Measurements from ENCODE around the gene CIRBP. TPM values are rescaled to one million over a fixed set of nuclear protein-coding genes. Genes with fewer than 3 reads are reported as not detected.

Gene CIRBP
- total RNA-seq, 1 donor from 2014 or later = 352 TPM

GRCh38 chr19:1234051-1234954 is 34.8 kb upstream of the CIRBP start:
- no peak for DNase-seq
- Histone ChIP-seq H3K9me3 (no peaks in the 10 kb centered on the region), H3K36me3 (no peaks in the 10 kb centered on the region), H3K27me3 (ENCODE audit: low read depth) (peaks cover 9% of the 10 kb centered on the region), H3K4me1 (peaks cover 37% of the 10 kb centered on the region), H3K4me3 (no peak overlapping the region), H3K27ac (no peak overlapping the region)
- no peak for ATAC-seq
- intact Hi-C loops (cut with DNase I) = no loop called here
- no peak for TF ChIP-seq CTCF (IDR thresholded peaks at IDR 0.05)

GRCh38 chr19:1234955-1235380 is 34.2 kb upstream of the CIRBP start:
- no peak for TF ChIP-seq CTCF (IDR thresholded peaks at IDR 0.05)
- no peaks in the 10 kb centered on the region for H3K9me3 ChIP-seq
- H3K36me3 ChIP-seq = no peaks in the 10 kb centered on the region
- intact Hi-C loops (cut with DNase I) = no loop called here
- DNase-seq (no peak), ATAC-seq (no peak)
- no peak overlapping the region for H3K27ac ChIP-seq
- peaks cover 9% of the 10 kb centered on the region for H3K27me3 ChIP-seq (ENCODE audit: low read depth)
- no peak overlapping the region for H3K4me3 ChIP-seq
- H3K4me1 ChIP-seq = peaks cover 37% of the 10 kb centered on the region

DNA sequence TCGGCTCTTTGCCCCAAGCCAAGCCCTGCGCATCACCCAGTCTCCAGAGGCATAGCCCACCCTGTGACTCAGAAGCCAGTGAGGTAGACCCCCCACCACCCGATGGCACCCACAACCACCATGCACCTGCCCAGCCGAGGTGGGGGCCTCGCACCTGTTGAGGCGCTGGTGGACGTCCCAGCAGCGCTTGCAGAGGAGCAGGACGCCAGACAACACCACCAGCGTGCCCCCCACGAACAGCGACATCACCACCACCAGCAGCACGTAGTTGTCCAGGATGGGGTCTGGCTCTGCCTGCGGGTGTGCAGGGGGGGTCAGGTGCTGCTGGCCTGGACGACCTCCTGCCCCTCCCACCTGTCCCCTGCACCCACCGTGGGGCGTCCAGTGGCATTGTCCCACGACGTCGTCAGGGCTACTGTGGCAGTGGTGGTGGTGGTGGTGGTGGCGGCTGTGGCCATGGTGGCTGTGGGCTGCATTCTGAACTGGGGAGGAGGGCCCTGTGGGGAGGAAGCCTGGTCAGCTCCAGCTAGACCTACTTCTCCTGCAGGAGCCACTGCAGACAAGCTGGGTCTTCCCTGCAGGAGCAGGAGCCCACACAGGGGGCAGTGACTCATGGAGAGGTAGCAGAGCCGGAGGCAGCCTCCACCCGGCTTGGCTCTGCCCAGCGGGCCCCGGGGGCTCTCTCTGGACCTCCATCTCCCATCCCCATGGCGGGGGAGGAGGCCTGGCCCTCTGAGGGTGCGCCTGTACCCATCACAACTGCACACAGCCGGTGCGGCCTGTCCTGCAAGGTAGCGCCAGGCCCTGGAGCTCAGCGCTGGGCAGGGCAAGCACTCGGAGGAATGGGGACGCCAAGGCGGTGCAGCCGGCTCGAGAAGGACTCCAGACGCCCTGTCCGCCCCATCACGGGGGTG is 33.2 kb upstream of the CIRBP start:
- TF ChIP-seq CTCF (IDR thresholded peaks at IDR 0.05) = no peak
- H3K36me3 ChIP-seq = no peaks in the 10 kb centered on the region
- H3K4me3 ChIP-seq = no peak overlapping the region
- DNase-seq (no peak), ATAC-seq (no peak)
- peaks cover 9% of the 10 kb centered on the region for H3K27me3 ChIP-seq (ENCODE audit: low read depth)
- peaks cover 43% of the 10 kb centered on the region for H3K4me1 ChIP-seq
- no peaks in the 10 kb centered on the region for H3K9me3 ChIP-seq
- intact Hi-C loops (cut with DNase I) = no loop called here
- H3K27ac ChIP-seq = no peak overlapping the region

DNA sequence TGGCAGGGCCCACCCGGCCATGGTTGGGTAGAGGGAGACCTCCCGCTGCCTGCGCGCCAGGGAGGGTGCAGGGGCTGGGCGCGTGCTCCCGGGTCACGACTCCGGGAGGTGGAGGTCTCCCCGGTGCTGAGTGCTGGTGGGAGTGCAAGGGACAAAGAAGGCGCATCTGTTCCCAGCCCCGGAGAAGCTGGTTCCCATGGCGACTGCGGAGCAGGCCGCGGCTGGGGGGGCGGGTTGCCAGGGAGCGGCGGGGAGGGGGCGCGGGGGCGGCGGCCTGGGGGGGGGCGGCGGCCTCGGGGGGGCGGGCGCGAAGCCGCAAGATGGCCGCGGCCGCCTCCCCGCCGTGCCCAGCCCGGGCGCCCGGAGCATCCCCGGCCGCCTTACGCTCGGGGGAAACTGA is 32.6 kb upstream of the CIRBP start:
- Histone ChIP-seq H3K4me1 (peaks cover 48% of the 10 kb centered on the region), H3K36me3 (no peaks in the 10 kb centered on the region), H3K4me3 (no peak overlapping the region), H3K27ac (no peak overlapping the region), H3K9me3 (no peaks in the 10 kb centered on the region), H3K27me3 (ENCODE audit: low read depth) (peaks cover 9% of the 10 kb centered on the region)
- intact Hi-C loops (cut with DNase I) = no loop called here
- DNase-seq (no peak), ATAC-seq (no peak)
- TF ChIP-seq CTCF (IDR thresholded peaks at IDR 0.05) = no peak

- H3K9me3 ChIP-seq = no peaks in the 10 kb centered on the region
- peaks cover 44% of the 10 kb centered on the region for H3K4me1 ChIP-seq
- peak overlapping the region; percentile 54 for H3K4me3 ChIP-seq
- intact Hi-C loops (cut with DNase I) = no loop called here
- no peak for TF ChIP-seq CTCF (IDR thresholded peaks at IDR 0.05)
- H3K36me3 ChIP-seq = no peaks in the 10 kb centered on the region
- DNase-seq = no peak
- H3K27me3 ChIP-seq (ENCODE audit: low read depth) = peaks cover 9% of the 10 kb centered on the region
- no peak for ATAC-seq
- H3K27ac ChIP-seq = no peak overlapping the region
Measured at GRCh38 chr19:1237027-1237659, 32.0 kb upstream of the CIRBP start.

All from lower lobe of right lung (tissue), 2 donors.